ENCODE results near the gene L3MBTL2. TPM values are rescaled to one million over a fixed set of nuclear protein-coding genes. Genes with fewer than 3 reads are reported as not detected.

L3MBTL2 gene
- total and polyA plus RNA-seq, 4 donors, result 17.1 to 32.2 (median 28.3) TPM

GRCh38 chr22:41229215-41229614, 24.1 kb downstream of the L3MBTL2 start:
- H3K27ac ChIP-seq (ENCODE audit: low read depth, low read length), result no peak overlapping the region
- WGBS (ENCODE audit: insufficient coverage), result 91% methylated on average over 4 of the region's 6 CpGs
- no peaks in the 10 kb centered on the region for H3K9me3 ChIP-seq (ENCODE audit: control insufficient read depth, insufficient read depth, low read length)

GRCh38 chr22:41229730-41230400, 24.8 kb downstream of the L3MBTL2 start:
- Histone ChIP-seq H3K27ac (ENCODE audit: low read depth, low read length) (no peak overlapping the region), H3K27me3 (ENCODE audit: control insufficient read depth, insufficient read depth, low read length) (no peaks in the 10 kb centered on the region), H3K9me3 (ENCODE audit: control insufficient read depth, insufficient read depth, low read length) (no peaks in the 10 kb centered on the region), H3K36me3 (ENCODE audit: control insufficient read depth, insufficient read depth, low read length) (peaks cover 72% of the 10 kb centered on the region), H3K4me3 (ENCODE audit: low read depth, low read length) (no peak overlapping the region), H3K4me1 (ENCODE audit: control insufficient read depth, insufficient read depth, low read length) (no peaks in the 10 kb centered on the region)
- 80% methylated on average over 6 of the region's 17 CpGs for WGBS (ENCODE audit: insufficient coverage)
- no peak for DNase-seq (ENCODE audit: low read depth in 4 of 6, low spot score in 6 of 6)

More at GRCh38 chr22:41229215-41229614, 24.1 kb downstream of the L3MBTL2 start:
- Histone ChIP-seq H3K36me3 (ENCODE audit: control insufficient read depth, insufficient read depth, low read length) (peaks cover 77% of the 10 kb centered on the region), H3K27me3 (ENCODE audit: control insufficient read depth, insufficient read depth, low read length) (no peaks in the 10 kb centered on the region), H3K4me3 (ENCODE audit: low read depth, low read length) (no peak overlapping the region), H3K4me1 (ENCODE audit: control insufficient read depth, insufficient read depth, low read length) (no peaks in the 10 kb centered on the region)
- DNase-seq (ENCODE audit: low read depth in 4 of 6, low spot score in 6 of 6), result no peak

GRCh38 chr22:41230401-41230785, 25.3 kb downstream of the L3MBTL2 start:
- no peak overlapping the region for H3K27ac ChIP-seq (ENCODE audit: low read depth, low read length)
- peaks cover 71% of the 10 kb centered on the region for H3K36me3 ChIP-seq (ENCODE audit: control insufficient read depth, insufficient read depth, low read length)

GRCh38 chr22:41231369-41231768, 26.3 kb downstream of the L3MBTL2 start:
- Histone ChIP-seq H3K27ac (ENCODE audit: low read depth, low read length) (no peak overlapping the region), H3K27me3 (ENCODE audit: control insufficient read depth, insufficient read depth, low read length) (no peaks in the 10 kb centered on the region), H3K4me3 (ENCODE audit: low read depth, low read length) (no peak overlapping the region), H3K36me3 (ENCODE audit: control insufficient read depth, insufficient read depth, low read length) (peaks cover 65% of the 10 kb centered on the region), H3K9me3 (ENCODE audit: control insufficient read depth, insufficient read depth, low read length) (no peaks in the 10 kb centered on the region), H3K4me1 (ENCODE audit: control insufficient read depth, insufficient read depth, low read length) (peaks cover 4% of the 10 kb centered on the region)
- 100% methylated on average over 5 of the region's 7 CpGs for WGBS (ENCODE audit: insufficient coverage)
- DNase-seq (ENCODE audit: low read depth in 4 of 6, low spot score in 6 of 6), result no peak

More at GRCh38 chr22:41230401-41230785, 25.3 kb downstream of the L3MBTL2 start:
- no peak for DNase-seq (ENCODE audit: low read depth in 4 of 6, low spot score in 6 of 6)
- Histone ChIP-seq H3K9me3 (ENCODE audit: control insufficient read depth, insufficient read depth, low read length) (no peaks in the 10 kb centered on the region), H3K27me3 (ENCODE audit: control insufficient read depth, insufficient read depth, low read length) (no peaks in the 10 kb centered on the region), H3K4me1 (ENCODE audit: control insufficient read depth, insufficient read depth, low read length) (no peaks in the 10 kb centered on the region), H3K4me3 (ENCODE audit: low read depth, low read length) (no peak overlapping the region)
- WGBS (ENCODE audit: insufficient coverage), result 90% methylated on average over 9 of the region's 9 CpGs

- 85% methylated on average over 16 of the region's 19 CpGs for WGBS (ENCODE audit: insufficient coverage)
- Histone ChIP-seq H3K36me3 (ENCODE audit: control insufficient read depth, insufficient read depth, low read length) (peaks cover 44% of the 10 kb centered on the region), H3K9me3 (ENCODE audit: control insufficient read depth, insufficient read depth, low read length) (no peaks in the 10 kb centered on the region), H3K27me3 (ENCODE audit: control insufficient read depth, insufficient read depth, low read length) (no peaks in the 10 kb centered on the region), H3K4me3 (ENCODE audit: low read depth, low read length) (no peak overlapping the region), H3K27ac (ENCODE audit: low read depth, low read length) (no peak overlapping the region), H3K4me1 (ENCODE audit: control insufficient read depth, insufficient read depth, low read length) (peaks cover 38% of the 10 kb centered on the region)
- DNase-seq (ENCODE audit: low read depth in 4 of 6, low spot score in 6 of 6), result no peak
Observed at GRCh38 chr22:41234815-41235695, 29.9 kb downstream of the L3MBTL2 start.

- Histone ChIP-seq H3K9me3 (ENCODE audit: control insufficient read depth, insufficient read depth, low read length) (no peaks in the 10 kb centered on the region), H3K27me3 (ENCODE audit: control insufficient read depth, insufficient read depth, low read length) (no peaks in the 10 kb centered on the region), H3K36me3 (ENCODE audit: control insufficient read depth, insufficient read depth, low read length) (peaks cover 28% of the 10 kb centered on the region), H3K4me1 (ENCODE audit: control insufficient read depth, insufficient read depth, low read length) (peaks cover 50% of the 10 kb centered on the region), H3K27ac (ENCODE audit: low read depth, low read length) (no peak overlapping the region), H3K4me3 (ENCODE audit: low read depth, low read length) (peak overlapping the region; percentile 11)
- WGBS (ENCODE audit: insufficient coverage), result 54% methylated on average over 33 of the region's 33 CpGs
- DNase-seq (ENCODE audit: low read depth in 4 of 6, low spot score in 6 of 6), result no peak
Observed at GRCh38 chr22:41237036-41237706, 32.1 kb downstream of the L3MBTL2 start.

- H3K36me3 ChIP-seq (ENCODE audit: control insufficient read depth, insufficient read depth, low read length), result peaks cover 28% of the 10 kb centered on the region
- peak overlapping the region; percentile 11 for H3K4me3 ChIP-seq (ENCODE audit: low read depth, low read length)
- H3K4me1 ChIP-seq (ENCODE audit: control insufficient read depth, insufficient read depth, low read length), result peaks cover 50% of the 10 kb centered on the region
- H3K27ac ChIP-seq (ENCODE audit: low read depth, low read length), result no peak overlapping the region
- H3K9me3 ChIP-seq (ENCODE audit: control insufficient read depth, insufficient read depth, low read length), result no peaks in the 10 kb centered on the region
- no peaks in the 10 kb centered on the region for H3K27me3 ChIP-seq (ENCODE audit: control insufficient read depth, insufficient read depth, low read length)
- peak in 2 of 6 donors; percentile 65 to 80 for DNase-seq (ENCODE audit: low read depth in 4 of 6, low spot score in 6 of 6)
- WGBS (ENCODE audit: insufficient coverage), result 12% methylated on average over 97 of the region's 97 CpGs
Observed at GRCh38 chr22:41237707-41238569, 32.8 kb downstream of the L3MBTL2 start.

- Histone ChIP-seq H3K9me3 (ENCODE audit: control insufficient read depth, insufficient read depth, low read length) (no peaks in the 10 kb centered on the region), H3K27ac (ENCODE audit: low read depth, low read length) (no peak overlapping the region), H3K4me1 (ENCODE audit: control insufficient read depth, insufficient read depth, low read length) (peaks cover 50% of the 10 kb centered on the region), H3K36me3 (ENCODE audit: control insufficient read depth, insufficient read depth, low read length) (peaks cover 28% of the 10 kb centered on the region), H3K4me3 (ENCODE audit: low read depth, low read length) (no peak overlapping the region), H3K27me3 (ENCODE audit: control insufficient read depth, insufficient read depth, low read length) (no peaks in the 10 kb centered on the region)
- DNase-seq (ENCODE audit: low read depth in 4 of 6, low spot score in 6 of 6), result no peak
- WGBS (ENCODE audit: insufficient coverage), result 86% methylated on average over 31 of the region's 32 CpGs
Observed at GRCh38 chr22:41238570-41239442, 33.7 kb downstream of the L3MBTL2 start.

All from spinal cord (tissue), 10 donors.